Measurements from ENCODE around the gene TEX14. TPM values are rescaled to one million over a fixed set of nuclear protein-coding genes. Genes with fewer than 3 reads are reported as not detected.

The TEX14 gene
- under 0.01 TPM in 1 of 2 replicates, not detected in the other for total RNA-seq

GRCh38 chr17:58691701-58692238 lies at the start of gene TEX14:
Gene TEX14 (minus strand): TSS chr17:58692045. CDS start chr17:58652001, 40,044 bp downstream.
- TF ChIP-seq CTCF (IDR thresholded peaks at IDR 0.05; ENCODE audit: insufficient read depth, low read length, severe bottlenecking): no peak
- H3K36me3 ChIP-seq (ENCODE audit: control insufficient read depth, insufficient read depth, low read length): no peaks in the 10 kb centered on the region
- H3K27me3 ChIP-seq (ENCODE audit: control insufficient read depth, insufficient read depth, low read length): no peaks in the 10 kb centered on the region
- H3K4me3 ChIP-seq (ENCODE audit: low read depth, low read length): peak within 1 kb of the TSS; percentile 55
- no peak for FAIRE-seq
- DNase-seq (ENCODE audit: low read depth): no peak

GRCh38 chr17:58741121-58741625 lies 49.3 kb upstream of the TEX14 start:
- no peaks in the 10 kb centered on the region for H3K36me3 ChIP-seq (ENCODE audit: control insufficient read depth, insufficient read depth, low read length)
- peak; percentile 97 for DNase-seq (ENCODE audit: low read depth)
- no peak overlapping the region for H3K4me3 ChIP-seq (ENCODE audit: low read depth, low read length)
- no peaks in the 10 kb centered on the region for H3K27me3 ChIP-seq (ENCODE audit: control insufficient read depth, insufficient read depth, low read length)
- peak; percentile 81 for FAIRE-seq
- TF ChIP-seq CTCF (IDR thresholded peaks at IDR 0.05; ENCODE audit: insufficient read depth, low read length, severe bottlenecking): no peak

- Histone ChIP-seq H3K36me3 (ENCODE audit: control insufficient read depth, insufficient read depth, low read length) (no peaks in the 10 kb centered on the region), H3K27me3 (ENCODE audit: control insufficient read depth, insufficient read depth, low read length) (no peaks in the 10 kb centered on the region), H3K4me3 (ENCODE audit: low read depth, low read length) (no peak overlapping the region)
- no peak for TF ChIP-seq CTCF (IDR thresholded peaks at IDR 0.05; ENCODE audit: insufficient read depth, low read length, severe bottlenecking)
- DNase-seq (ENCODE audit: low read depth) (no peak), FAIRE-seq (no peak)
Observed at GRCh38 chr17:58734811-58735210, 43.0 kb upstream of the TEX14 start.

- no peak for TF ChIP-seq CTCF (IDR thresholded peaks at IDR 0.05; ENCODE audit: insufficient read depth, low read length, severe bottlenecking)
- DNase-seq (ENCODE audit: low read depth) (no peak), FAIRE-seq (no peak)
- Histone ChIP-seq H3K4me3 (ENCODE audit: low read depth, low read length) (no peak overlapping the region), H3K36me3 (ENCODE audit: control insufficient read depth, insufficient read depth, low read length) (no peaks in the 10 kb centered on the region), H3K27me3 (ENCODE audit: control insufficient read depth, insufficient read depth, low read length) (no peaks in the 10 kb centered on the region)
Observed at GRCh38 chr17:58734040-58734439, 42.2 kb upstream of the TEX14 start.

GRCh38 chr17:58730937-58731336 lies 39.1 kb upstream of the TEX14 start:
- TF ChIP-seq CTCF (IDR thresholded peaks at IDR 0.05; ENCODE audit: insufficient read depth, low read length, severe bottlenecking): no peak
- DNase-seq (ENCODE audit: low read depth): no peak

GRCh38 chr17:58728798-58729197 lies 37.0 kb upstream of the TEX14 start:
- FAIRE-seq (no peak), DNase-seq (ENCODE audit: low read depth) (no peak)
- H3K36me3 ChIP-seq (ENCODE audit: control insufficient read depth, insufficient read depth, low read length): no peaks in the 10 kb centered on the region
- H3K4me3 ChIP-seq (ENCODE audit: low read depth, low read length): no peak overlapping the region
- no peak for TF ChIP-seq CTCF (IDR thresholded peaks at IDR 0.05; ENCODE audit: insufficient read depth, low read length, severe bottlenecking)
- H3K27me3 ChIP-seq (ENCODE audit: control insufficient read depth, insufficient read depth, low read length): no peaks in the 10 kb centered on the region

More at GRCh38 chr17:58730937-58731336, 39.1 kb upstream of the TEX14 start:
- no peaks in the 10 kb centered on the region for H3K36me3 ChIP-seq (ENCODE audit: control insufficient read depth, insufficient read depth, low read length)
- FAIRE-seq: no peak
- no peaks in the 10 kb centered on the region for H3K27me3 ChIP-seq (ENCODE audit: control insufficient read depth, insufficient read depth, low read length)
- no peak overlapping the region for H3K4me3 ChIP-seq (ENCODE audit: low read depth, low read length)
